Body of pancreas (tissue), 4 donors: ENCODE data around the gene ABTB1.

ENCODE experiments used
- POLR2A ChIP-seq, 3 donors: fragments of 450-650 bp; IDR thresholded peaks; one replicate each; pipeline ENCODE4 v1.6.1; 2016; ENCODE audit warnings: antibody characterized with exemption in 3 of 3, mild to moderate bottlenecking in 2 of 3
- TF ChIP-seq, protein P1 (sequence below), 7 experiments: fragments of 450-650 bp in 4 of 7; fragments of 200-600 bp in 3 of 7; sonication (generic) in 3 of 7; IDR thresholded peaks; one replicate each; pipeline ENCODE4 v1.5.1; 2016 to 2019; ENCODE audit warnings: antibody characterized with exemption in 7 of 7

DNA sequence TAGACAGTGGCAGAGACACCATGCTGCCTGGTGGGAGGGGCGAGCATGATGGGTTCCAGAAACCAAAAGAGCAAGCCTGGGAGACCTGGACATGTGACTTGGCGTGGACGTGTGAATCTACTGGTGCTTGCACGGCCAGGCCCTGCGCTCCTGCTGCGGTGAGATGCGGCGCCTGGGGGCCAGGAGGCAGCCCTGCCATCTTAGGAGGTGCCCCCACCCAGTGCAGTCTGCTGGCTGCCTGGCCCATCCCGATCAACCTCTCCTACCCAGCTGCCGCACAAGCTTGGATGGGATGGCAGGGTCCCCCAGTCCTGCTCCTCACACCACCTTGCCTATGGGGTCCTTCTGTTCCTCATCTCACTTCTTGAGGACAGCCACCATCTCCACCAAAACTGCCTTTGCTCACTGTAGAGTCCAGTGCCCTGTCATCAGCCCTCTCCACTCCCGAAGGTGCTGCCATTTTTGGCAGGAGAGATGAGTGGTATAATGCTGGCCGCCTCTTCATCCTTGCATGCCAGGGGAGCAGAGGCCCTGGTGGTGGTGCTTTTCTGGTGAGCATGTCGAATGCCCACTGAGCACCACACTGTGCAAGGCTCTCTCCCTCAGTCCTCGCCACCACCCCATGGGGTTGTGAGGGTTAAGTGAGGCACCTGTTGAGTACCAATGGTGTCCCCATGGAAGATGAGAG, 3.1 kb upstream of the ABTB1 start:
- TF ChIP-seq, protein P1, sequence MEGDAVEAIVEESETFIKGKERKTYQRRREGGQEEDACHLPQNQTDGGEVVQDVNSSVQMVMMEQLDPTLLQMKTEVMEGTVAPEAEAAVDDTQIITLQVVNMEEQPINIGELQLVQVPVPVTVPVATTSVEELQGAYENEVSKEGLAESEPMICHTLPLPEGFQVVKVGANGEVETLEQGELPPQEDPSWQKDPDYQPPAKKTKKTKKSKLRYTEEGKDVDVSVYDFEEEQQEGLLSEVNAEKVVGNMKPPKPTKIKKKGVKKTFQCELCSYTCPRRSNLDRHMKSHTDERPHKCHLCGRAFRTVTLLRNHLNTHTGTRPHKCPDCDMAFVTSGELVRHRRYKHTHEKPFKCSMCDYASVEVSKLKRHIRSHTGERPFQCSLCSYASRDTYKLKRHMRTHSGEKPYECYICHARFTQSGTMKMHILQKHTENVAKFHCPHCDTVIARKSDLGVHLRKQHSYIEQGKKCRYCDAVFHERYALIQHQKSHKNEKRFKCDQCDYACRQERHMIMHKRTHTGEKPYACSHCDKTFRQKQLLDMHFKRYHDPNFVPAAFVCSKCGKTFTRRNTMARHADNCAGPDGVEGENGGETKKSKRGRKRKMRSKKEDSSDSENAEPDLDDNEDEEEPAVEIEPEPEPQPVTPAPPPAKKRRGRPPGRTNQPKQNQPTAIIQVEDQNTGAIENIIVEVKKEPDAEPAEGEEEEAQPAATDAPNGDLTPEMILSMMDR (IDR thresholded peaks at IDR 0.05): no peak
- no peak for TF ChIP-seq POLR2A (IDR thresholded peaks at IDR 0.05)
